Stimulated activated CD4-positive, alpha-beta T cell treated with anti-CD3 and anti-CD28 coated beads, Interleukin-15, amount 100 ng/mL, for 48 hours (primary cell): ENCODE measurements around the gene MATN1.

Experiments
- DNase-seq, 2 donors: peaks; one replicate each; pipeline ENCODE4 v3.0.0-alpha.2; 2020; ENCODE audit warnings: low read depth in 2 of 2

MATN1 gene

DNA sequence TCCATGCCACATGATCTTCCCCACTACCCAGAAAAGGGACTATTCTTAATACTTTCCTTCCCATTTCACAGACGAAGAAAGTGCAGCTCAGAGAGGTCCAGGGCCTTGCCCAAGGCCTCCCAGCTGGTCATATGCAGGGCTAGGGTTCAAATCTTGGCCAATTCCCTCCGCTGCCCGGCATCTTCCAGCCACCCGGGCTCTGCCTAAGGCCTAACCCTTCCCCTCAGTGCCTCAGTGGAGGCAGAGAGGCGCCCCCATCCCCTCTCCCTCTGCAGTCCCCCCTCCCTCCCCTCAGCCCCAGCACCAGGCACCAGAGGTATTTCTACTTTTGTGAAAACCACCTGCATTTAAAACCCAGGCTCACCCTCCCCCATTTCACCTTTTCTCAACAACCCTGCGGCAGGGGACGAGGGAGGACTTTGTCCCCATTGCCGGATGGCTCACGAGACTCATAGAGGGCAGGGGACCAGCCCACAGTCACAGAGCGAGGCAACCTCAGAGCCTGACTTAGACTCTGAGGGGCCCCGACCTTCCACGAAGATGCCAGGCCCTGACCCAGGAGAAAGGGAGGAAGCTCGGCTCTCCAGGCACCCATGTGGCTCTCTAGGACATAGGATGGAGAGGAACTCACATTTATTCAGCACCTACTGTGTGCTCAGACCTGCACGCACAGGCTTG, 21.9 kb upstream of the MATN1 start:
- no peak for DNase-seq

DNA sequence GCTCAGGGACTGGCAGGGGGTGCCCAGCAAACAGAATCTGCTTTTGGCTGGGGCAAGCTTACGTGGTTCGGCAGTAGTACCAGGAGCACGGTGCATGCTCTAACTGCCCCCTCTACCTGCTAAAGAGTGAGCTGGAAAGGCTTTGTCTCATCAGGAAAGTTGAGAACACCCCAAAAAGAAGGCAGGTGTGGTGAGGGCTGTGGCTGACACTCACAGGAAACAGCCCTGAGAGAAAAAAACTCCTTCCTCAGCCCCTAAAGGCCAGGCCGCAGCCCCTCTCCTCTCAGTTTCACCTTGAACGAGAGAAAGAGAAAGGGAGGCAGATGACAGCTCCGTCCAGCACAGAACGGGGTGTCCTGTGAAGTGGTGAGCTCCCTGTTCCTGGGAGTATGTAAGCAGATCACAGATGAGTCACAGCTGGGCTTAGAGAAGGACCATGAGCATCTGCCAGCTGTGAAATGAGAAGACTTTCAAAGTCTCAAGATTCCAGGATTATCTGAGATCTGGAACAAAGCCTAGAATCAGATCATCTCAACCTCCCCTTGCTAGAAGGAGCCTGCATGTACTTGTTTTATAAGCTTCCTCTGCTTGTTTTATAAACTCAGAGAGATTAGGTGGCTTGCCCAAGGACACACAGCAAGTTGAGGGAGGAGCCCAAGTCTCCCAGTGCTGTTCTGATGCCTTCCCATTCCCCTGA, 20.8 kb upstream of the MATN1 start:
- DNase-seq, result no peak

DNA sequence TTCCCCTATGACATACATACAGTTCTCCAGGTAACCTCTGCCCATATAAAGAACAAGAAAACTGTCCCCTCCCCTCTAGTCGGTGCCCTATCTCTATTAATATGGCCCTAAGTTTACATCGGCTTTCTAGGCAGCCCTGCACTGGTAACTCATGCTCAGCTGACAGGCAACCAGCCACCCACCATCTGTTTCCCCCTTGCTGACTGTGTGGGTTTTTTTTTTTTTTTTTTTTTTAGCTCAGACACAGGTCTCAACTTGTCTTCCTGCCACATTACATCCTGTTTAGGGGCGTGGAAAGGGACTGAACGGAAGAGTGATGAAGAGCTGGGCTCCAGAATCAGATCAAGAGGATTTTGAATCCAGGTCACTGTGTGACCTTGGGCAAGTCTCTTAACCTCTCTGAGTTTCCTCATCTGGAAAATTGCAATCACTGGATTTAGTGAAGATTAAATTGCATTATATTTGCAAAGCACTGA, 20.2 kb upstream of the MATN1 start:
- DNase-seq, result no peak

DNA sequence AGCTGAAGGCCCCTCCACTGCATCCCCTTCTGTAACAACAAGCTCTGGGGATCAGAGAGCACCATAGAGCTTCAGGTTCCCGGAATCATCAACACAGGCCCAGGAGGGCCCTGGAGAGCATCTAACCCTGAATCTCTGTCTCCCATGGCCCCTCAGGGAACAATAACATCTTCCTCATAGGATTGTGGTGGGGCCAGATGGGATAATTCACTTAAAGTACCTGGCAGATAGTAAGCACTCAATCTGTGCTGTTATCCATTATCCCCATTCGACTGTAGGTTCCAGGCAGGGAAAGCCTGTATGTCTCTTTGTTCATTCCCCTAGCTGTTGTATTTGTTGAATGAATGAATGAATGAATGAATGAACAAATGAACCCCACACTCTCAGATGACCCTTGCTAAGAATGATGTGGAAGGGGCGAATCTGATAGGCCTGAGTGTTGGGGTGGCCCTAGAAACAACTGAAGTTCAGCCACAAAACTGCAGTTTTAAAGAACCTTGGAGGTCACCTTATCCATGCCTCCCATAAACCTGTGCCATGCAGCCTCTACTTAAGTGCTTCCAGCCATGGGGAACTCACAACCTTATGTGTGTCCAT, 19.7 kb upstream of the MATN1 start:
- no peak for DNase-seq

DNA sequence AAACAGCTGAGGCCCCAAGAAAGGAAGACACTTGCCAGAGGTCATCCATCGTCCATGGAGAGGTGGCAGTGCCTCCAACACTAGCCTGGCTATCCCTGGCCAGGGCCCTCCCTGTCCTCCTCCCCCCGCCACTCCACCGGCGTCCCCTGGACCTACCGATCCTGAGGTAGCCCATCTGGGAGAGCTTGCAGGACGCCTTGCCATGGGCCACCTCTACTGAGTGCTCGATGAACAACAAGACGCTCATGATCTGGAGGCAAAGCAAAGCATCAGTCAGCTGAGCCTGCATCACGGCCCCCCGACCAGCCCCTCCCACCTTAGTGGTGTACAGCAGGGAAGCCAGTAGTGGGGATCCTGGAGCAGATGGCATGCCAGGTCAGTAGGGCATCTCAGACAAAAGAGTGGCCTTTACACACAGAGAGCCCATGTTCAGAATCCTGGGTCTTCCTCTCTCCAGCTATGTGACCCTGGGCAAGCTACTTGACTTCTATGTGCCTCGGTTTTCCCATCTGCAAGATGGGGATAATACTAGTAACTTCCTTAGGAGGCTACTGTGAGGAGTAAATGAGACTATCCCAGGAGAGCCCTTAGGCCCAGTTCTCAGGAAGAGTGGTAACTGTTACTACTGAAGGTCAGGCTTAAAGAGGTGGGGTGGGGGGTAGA, 19.0 kb upstream of the MATN1 start:
- DNase-seq, result no peak

DNA sequence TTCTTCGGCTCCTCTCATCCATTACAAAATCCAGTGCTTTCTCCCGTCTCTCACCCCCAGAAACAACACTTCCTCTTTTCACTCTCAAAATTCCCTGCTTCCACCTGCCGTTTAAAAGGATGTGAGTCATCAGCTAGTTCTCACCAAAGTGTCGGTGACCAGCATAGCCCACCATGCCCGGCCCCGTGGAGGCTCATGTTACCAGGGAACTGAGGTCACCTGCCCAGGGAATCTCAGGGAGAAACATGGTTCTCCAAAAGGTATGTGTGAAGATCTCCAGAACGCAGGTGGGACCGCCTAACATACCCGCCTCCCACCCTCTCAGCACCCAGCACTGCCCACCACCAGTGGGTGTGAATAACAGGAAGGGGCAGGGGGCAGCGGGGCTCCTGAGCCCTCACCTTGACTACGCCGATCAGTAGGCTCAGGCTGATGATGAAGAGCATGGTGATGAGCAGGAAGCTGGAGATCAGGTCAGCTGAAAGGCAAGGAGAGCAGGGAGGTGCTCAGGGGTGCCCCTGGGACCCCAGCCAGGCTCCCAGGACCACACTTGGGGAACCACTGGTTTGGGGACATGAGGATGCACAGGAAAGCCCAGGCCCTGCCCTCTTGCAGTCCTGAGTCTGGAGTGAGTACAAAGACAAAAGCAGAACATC, 18.0 kb upstream of the MATN1 start:
- no peak for DNase-seq

DNA sequence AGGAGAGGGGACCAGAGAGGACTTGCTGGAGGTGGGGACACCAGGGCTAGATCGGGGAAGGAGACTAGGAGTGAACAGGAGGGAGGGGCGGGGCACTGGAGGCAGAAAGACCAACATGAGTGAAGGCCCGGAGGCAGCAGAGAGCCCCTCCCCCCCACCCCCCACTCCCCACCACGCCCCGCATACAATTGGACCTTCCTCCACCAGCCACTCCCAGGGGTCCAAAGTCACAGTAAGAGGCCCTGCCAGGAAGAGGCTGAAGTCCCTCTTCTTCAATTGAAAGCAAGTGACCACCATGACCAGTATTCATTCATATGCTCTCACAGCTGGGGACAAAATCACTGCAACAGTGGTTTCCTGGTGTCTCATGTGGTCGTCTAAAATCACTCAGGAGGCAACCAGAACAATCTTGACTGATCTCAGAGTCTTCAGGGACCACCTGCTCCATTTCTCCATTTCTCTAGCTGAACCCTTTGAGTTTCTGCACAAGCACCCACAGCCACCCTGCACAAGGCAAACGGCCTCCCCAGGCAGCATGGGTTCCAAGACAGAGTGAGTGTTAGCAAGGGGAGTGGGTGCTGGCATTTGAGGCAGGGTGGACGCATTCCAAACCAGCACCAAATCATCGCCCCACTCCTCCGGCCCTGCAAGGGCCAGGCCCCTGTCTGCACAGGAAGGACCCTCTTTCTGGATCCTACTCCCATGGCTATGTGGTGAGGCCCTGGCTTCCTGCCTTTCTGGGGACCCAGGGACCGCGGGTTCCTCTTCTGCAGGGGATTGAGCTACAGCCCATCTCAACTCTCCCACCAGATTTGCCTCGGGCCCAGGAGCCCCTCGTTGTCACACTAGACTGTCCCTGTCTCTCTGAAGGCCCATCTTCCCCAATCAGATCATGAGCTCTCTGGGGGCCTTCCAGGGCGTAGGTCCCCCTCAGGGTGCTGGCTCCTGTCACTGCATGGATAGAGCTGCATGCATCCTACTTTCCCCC, 17.2 kb upstream of the MATN1 start:
- DNase-seq, result no peak

DNA sequence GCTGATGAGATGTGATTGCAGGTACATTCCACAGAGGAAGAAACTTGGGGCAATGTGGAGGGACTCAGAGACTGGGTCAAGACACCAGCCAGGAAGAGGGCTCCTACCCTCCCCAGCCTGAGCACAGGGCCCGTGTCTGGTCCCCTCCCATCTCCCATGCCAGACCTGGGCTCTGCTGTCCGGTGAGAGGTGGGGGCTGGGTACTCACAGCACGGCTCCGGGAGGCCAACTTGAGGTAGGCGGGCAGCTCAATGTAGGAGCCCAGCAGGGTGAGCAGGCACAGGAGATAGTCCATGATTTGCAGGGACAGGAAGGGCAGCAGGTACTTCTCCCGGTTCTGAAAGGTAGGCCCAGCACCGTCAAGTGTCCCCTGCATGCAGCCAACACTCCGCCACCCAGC, 16.2 kb upstream of the MATN1 start:
- DNase-seq, result no peak

DNA sequence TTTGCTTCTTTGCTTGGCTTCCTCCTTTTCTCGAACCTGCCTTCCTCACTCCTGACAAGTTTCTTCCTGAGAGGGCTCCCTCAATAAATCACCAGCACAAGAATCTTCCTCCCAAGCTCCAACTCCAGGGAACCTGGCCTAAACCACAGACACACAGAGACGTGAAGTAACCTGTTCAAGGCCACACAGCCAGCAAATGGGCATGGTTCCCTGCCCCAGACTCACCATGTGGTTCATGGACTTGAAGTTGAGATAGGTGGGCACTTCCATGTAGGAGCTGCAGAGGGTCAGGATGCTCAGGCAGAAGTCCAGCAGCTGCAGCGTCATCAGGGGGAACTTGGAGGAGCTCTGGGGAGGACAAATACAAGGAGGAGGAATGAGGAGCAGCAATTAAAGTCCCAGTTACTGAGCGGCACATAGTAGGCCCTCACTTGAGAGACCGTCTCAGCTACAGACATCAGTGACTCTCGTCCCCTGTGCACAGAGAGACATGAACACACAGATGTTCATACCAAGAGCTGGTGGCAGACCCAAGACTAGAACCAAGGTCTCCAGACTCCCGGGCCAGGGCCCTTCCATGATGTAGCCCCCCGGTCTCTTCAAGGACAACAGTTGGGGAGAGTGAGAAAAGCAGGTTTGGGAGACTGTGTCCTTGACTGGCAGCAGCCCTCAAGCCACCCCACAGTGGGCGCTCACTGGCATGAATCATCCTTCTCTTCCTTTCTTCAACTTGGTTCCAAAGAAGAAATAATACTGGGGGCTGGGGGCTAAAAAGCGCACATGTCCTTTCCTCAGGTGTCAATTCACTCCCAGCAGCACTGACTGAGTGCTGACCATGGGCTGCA, 15.6 kb upstream of the MATN1 start:
- no peak for DNase-seq

DNA sequence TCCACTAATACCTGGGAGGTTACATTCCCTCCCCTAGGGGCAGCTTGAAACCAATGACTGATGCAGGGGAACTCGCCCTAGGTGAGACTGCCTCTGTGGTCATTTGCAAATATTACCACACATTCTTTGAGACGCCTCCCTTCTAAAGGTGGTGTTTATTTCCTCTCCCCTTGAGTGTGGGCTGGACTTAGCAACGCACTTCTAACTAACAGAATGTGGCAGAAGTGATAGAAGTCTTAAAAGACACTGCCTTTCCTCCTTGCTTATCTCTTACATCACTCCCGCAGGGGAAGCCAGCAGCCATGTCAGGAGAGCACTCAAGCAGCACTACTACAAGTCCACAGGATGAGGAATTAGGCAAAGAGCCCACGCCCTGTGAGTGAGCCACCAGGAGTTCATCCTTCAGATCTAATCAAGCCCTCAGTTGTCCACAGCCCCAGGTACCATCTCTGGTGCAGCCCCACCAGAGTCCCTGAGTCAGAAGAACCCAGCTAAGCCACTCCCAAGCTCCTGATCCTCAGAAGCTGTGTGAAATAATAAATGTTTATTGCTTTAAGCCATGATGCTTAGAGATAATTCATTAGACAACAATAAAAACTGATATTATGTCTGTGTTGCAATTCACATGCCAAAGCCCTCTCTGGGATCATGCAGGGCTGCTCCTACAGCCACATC, 14.8 kb upstream of the MATN1 start:
- DNase-seq, result no peak

DNA sequence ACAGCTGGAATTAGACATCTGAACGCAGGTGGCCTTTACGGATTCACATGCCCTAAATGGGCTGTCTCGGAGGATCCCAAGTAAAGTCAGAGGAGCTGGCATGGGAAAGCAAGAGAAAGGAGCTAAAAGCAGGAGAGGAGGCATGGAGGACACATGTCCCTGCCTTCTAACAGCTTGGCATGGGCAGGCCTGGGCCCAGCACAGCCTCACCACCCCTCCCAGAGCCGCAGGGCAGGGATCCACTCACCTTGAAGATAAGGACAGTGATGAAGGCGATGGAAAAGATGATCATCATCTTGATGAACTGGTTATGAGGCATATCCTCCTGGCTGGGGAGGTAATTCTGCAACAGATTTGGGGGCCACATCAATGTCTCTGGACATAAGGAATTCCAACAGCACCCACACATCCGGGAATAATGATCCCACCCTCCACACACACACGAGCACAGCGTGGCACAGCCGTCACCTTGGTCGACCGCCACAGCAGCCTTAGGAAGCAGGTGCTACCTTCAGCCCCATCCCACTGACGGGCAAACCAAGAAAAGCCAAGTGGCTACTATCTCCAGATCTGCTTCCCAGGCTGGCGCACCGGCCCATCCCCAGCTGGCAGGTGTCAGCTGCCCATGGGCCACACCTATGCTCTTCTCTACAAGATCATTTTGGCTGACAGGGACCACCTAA, 14.1 kb upstream of the MATN1 start:
- DNase-seq, result no peak

DNA sequence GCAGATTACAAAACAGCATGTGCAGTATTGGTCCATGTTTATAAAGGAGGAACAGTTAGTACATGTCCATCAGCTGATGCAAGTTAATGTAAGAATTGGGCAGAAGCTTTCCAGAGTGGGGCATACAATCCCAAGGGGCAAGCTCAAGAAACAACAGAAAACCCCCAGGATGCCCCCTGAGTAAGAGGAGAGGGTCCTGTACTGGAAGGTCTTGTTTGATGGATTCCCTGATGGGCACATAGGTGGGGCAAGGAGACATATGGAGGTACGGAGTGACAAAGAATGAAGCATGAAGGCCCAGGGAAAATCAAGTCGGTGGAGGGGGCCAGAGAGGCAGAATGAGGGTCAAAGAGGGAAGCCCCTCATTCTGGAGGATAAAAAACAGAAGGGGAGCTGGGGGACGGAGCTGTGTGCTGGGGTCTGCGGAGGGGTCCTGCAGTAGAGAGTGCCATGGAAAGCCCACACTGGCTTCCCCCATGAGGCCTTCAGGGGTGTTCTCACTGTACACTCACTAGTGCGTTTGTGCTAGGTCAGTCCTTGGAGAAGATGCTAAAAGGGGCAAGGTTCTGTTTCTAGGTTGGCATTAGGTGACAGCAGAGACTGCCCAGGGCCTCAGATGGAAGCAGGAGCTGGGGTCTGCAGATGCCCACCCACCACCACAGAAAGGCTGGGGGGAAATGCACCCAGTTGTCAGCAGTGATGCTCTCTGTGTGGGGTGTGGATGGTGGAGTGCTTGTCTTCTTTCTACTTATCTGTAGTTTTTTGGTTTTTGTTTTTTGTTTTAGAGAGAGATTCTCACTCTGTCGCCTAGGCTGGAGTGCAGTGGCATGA, 12.5 kb upstream of the MATN1 start:
- no peak for DNase-seq

DNA sequence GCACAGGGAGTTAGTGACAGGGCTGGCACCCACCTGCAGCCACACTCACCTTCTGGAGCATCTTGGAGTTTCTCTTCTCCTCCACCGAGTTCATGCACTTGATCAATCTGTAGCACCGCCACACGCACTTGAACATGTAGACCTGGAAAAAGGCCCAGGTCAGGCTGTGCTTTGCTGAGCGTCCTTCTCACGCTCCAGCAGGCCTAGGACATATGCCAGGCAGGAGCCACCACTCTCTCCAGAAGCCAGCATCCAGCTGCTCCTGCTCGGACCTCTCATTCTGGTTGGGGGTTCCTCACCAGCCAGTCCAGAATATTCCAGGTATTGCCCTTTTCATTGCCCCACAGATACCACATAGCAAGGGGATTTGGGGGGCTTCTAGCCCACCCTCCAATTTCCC, 11.7 kb upstream of the MATN1 start:
- no peak for DNase-seq

DNA sequence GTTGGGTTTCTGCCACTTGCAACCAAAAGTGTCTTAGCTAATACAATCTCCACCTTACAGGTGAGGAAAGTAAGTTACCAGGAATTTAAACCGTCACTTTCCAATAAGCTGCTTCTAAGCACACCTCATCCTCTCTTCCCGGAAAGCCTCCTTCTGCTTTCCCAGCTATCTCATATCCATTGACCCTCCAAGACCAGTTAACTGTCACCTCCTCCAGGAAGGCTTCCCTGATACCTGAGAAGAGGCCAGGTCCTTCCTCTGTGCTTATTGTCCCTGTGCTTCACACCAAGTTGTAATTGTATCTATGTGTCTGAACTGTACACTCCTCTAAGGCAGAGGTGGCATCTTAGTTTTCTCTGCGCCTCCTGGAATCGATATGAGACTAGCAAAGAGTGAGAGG, 11.2 kb upstream of the MATN1 start:
- DNase-seq, result no peak

DNA sequence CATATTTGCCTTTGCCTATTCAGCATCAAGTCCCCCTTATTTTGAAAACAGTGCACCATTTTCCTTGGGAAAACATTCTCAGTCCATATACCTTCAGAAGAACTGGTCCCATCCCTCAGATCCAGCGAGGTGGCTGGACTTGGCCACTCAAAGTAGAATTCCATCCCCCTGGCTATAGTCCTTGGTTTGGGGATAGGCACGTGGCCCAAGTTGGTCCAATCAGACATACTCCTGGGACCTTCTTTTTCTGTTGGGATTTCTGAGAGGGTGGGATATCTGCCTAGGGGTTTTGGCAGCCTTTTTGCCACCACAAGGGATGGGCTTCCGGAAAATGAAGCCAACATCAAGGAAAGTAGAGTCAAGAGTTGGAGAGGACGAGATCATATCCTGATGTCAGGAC, 10.7 kb upstream of the MATN1 start:
- DNase-seq, result no peak

DNA sequence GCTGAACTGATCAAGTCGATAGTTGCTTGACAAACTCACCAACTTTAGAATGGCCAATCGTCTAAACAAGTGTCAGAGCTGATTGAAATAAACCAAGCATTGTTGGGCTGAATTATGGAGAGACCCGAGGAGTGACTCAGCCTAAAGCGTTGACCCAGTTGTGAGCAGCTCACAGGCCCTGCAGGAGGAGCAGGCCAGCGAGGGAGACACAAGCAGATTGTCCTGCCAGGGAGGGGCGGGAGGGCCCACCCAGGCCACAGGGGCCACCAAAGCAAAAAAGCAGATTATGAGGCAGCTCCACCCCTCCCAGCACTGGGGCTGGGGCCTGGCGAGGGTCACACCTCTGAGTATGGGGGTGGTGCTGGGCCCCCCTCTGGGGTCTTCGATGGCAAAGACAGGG, 10.1 kb upstream of the MATN1 start:
- DNase-seq, result no peak

DNA sequence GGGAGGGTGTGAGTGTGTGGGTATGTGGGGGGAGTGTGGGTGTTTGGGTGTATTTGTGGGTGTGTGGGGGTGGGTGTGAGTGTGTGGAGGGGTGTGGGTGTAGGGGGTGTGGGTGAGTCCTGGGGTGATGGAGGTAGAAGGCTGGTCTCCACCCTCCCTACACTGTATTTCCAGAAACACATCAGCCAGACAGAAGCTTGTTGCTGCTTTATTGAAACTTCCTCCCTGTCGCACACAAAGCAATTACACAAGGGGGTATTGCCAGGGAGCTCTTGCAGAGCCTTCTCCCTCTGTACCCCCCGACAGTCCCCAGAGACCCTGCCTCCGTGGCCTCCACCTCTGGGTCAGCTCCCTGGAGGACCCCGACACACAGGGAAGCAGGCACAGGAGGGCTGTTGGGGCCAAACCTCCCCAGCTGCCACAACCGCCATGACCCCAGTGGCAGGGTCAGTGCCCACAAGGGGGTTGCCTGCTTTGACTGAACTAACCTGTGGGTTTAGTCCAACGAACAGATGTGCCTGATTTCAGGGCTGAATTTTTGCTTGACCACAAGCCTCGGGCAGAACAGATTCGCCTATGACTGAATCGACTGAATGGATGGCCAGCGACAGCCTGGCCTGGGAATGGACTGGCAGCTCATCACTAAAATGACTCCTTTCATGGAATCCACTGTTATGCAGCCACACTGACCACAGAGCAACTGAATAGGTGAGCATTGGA, 9.1 kb upstream of the MATN1 start:
- no peak for DNase-seq
